Osteoblast (primary cell): ENCODE measurements around the gene WRNIP1. TPM values are rescaled to one million over a fixed set of nuclear protein-coding genes. Genes with fewer than 3 reads are reported as not detected.
A peak's percentile ranks its signal among the peaks of the same experiment; 100 is the strongest.

ENCODE experiments used
- DNase-seq: peaks from one replicate; pipeline ENCODE4 v3.0.0; 2011; ENCODE audit warnings: low spot score, mixed read lengths; ENCODE audit not compliant: insufficient read length; ENCODE audit errors: missing footprints
- H2AFZ ChIP-seq: 2 replicates; pipeline ENCODE4 v1.6.0; 2011; ENCODE audit warnings: mild to moderate bottlenecking, low read length
- H3K27ac ChIP-seq: 2 replicates; pipeline ENCODE4 v1.5.1; 2011; ENCODE audit warnings: mild to moderate bottlenecking, low read depth, low read length, moderate library complexity
- H3K27me3 ChIP-seq: 2 replicates; pipeline ENCODE4 v1.6.0; 2012; ENCODE audit warnings: mild to moderate bottlenecking, control low read depth, inconsistent platforms, low read length, moderate library complexity; ENCODE audit not compliant: insufficient read depth
- H3K36me3 ChIP-seq: 2 replicates; pipeline ENCODE4 v1.5.1; 2011; ENCODE audit warnings: mild to moderate bottlenecking, low read length, control low read depth, moderate library complexity; ENCODE audit not compliant: insufficient read depth
- H3K4me1 ChIP-seq: 2 replicates; pipeline ENCODE4 v1.5.1; 2011; ENCODE audit warnings: mild to moderate bottlenecking, low read length, control low read depth, moderate library complexity; ENCODE audit not compliant: insufficient read depth
- H3K4me2 ChIP-seq: 2 replicates; pipeline ENCODE4 v1.6.0; 2011; ENCODE audit warnings: mild to moderate bottlenecking, low read length; ENCODE audit not compliant: insufficient read depth
- H3K4me3 ChIP-seq: fragments of 200-600 bp; sonication (generic); 3 replicates; pipeline ENCODE4 v1.5.1; 2012; ENCODE audit warnings: mild to moderate bottlenecking, low read length, inconsistent platforms; ENCODE audit not compliant: insufficient read depth
- H3K79me2 ChIP-seq: 2 replicates; pipeline ENCODE4 v1.6.0; 2012; ENCODE audit warnings: mild to moderate bottlenecking, low read length, control low read depth, inconsistent platforms; ENCODE audit not compliant: insufficient read depth
- H3K9me3 ChIP-seq: 2 replicates; pipeline ENCODE4 v1.5.1; 2011; ENCODE audit warnings: low read depth, low read length, control low read depth
- H4K20me1 ChIP-seq: 2 replicates; pipeline ENCODE4 v1.6.0; 2012; ENCODE audit warnings: mild to moderate bottlenecking, low read length, control low read depth; ENCODE audit not compliant: insufficient read depth
- total RNA-seq: library from RNA; depleted of rRNA; stranded (reverse); fragments of >200 nt; gene quantifications from 2 replicates; pipeline ENCODE4 v1.2.3, GENCODE V29; 2012
- TF ChIP-seq, protein P1 (sequence below): IDR thresholded peaks from 2 replicates; pipeline ENCODE4 v1.5.1; 2011; ENCODE audit warnings: mild to moderate bottlenecking, low read depth, low read length, moderate library complexity; ENCODE audit errors: extremely low read depth

WRNIP1 gene
- 25.3 and 26.5 TPM in 2 replicates for total RNA-seq

DNA sequence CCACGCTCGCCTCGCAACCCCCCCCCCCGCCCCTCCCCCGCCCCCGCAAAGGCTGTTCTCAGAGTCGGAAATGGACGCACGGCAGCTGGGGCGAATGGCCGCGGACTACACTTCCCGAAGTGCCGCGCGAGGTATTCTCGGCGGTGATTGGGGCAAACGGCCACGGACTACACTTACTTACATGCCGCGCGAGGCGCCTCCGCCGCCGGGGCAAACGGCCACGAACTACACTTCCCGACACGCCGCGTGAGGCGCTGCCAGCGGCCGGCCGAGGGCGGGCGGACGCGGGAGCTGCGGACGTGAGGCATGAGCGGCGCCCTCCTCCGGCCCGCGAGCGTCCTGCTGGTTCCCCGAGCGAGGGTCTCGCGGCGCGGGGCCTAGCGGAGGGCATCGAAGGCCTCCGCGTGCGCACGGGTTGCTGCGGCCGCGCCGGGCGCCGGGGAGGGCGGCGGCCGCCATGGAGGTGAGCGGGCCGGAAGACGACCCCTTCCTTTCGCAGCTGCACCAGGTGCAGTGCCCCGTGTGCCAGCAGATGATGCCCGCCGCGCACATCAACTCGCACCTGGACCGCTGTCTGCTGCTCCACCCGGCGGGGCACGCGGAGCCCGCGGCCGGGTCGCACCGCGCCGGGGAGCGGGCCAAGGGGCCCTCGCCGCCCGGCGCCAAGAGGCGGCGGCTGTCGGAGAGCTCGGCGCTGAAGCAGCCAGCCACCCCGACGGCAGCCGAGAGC lies at the start of gene WRNIP1:
WRNIP1 (plus strand) TSS at position 228 of the 730 bp plus-strand sequence; CDS start at position 458, 230 bp downstream.
- peaks cover 45% of the 10 kb centered on the region for H3K79me2 ChIP-seq

DNA sequence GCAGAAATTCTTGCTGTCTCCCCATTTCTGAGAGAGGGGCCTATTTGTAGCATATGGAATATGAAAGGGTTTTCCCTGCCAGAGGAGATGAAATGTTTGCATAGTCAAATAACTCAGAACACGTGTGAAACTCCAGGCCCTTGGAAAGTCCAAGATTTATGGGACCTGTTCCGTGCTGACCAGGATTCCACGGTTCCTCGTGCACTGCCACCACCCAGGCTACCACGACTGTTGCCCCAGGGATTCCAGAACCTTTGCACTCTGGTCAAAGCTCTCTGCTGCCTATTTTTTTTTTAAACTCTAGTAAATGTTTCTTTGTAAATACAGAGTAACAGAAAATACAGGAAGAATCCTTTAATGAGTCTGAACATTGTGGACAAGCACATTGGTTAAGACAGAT lies 49.5 kb upstream of the WRNIP1 start:
- Histone ChIP-seq H3K4me2 (no peak overlapping the region), H3K36me3 (no peaks in the 10 kb centered on the region), H3K27ac (no peak overlapping the region), H4K20me1 (no peaks in the 10 kb centered on the region), H3K4me3 (no peak overlapping the region), H3K4me1 (peaks cover 21% of the 10 kb centered on the region), H3K9me3 (no peaks in the 10 kb centered on the region), H3K27me3 (no peaks in the 10 kb centered on the region), H2AFZ (no peak overlapping the region), H3K79me2 (no peaks in the 10 kb centered on the region)
- TF ChIP-seq, protein P1, sequence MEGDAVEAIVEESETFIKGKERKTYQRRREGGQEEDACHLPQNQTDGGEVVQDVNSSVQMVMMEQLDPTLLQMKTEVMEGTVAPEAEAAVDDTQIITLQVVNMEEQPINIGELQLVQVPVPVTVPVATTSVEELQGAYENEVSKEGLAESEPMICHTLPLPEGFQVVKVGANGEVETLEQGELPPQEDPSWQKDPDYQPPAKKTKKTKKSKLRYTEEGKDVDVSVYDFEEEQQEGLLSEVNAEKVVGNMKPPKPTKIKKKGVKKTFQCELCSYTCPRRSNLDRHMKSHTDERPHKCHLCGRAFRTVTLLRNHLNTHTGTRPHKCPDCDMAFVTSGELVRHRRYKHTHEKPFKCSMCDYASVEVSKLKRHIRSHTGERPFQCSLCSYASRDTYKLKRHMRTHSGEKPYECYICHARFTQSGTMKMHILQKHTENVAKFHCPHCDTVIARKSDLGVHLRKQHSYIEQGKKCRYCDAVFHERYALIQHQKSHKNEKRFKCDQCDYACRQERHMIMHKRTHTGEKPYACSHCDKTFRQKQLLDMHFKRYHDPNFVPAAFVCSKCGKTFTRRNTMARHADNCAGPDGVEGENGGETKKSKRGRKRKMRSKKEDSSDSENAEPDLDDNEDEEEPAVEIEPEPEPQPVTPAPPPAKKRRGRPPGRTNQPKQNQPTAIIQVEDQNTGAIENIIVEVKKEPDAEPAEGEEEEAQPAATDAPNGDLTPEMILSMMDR, result no peak
- DNase-seq, result no peak

More for the DNA sequence above, at the start of gene WRNIP1:
- peak within 1 kb of the TSS; percentile 96 for H3K27ac ChIP-seq
- TF ChIP-seq, protein P1, result peak; percentile 43
- H2AFZ ChIP-seq, result peak within 1 kb of the TSS; percentile 91
- H3K9me3 ChIP-seq, result no peaks in the 10 kb centered on the region
- DNase-seq, result peak; percentile 100
- H3K27me3 ChIP-seq, result no peaks in the 10 kb centered on the region
- H4K20me1 ChIP-seq, result peaks cover 30% of the 10 kb centered on the region
- peaks cover 6% of the 10 kb centered on the region for H3K36me3 ChIP-seq
- H3K4me1 ChIP-seq, result peaks cover 16% of the 10 kb centered on the region
- H3K4me3 ChIP-seq, result peak within 1 kb of the TSS; percentile 91
- H3K4me2 ChIP-seq, result peak within 1 kb of the TSS; percentile 95

DNA sequence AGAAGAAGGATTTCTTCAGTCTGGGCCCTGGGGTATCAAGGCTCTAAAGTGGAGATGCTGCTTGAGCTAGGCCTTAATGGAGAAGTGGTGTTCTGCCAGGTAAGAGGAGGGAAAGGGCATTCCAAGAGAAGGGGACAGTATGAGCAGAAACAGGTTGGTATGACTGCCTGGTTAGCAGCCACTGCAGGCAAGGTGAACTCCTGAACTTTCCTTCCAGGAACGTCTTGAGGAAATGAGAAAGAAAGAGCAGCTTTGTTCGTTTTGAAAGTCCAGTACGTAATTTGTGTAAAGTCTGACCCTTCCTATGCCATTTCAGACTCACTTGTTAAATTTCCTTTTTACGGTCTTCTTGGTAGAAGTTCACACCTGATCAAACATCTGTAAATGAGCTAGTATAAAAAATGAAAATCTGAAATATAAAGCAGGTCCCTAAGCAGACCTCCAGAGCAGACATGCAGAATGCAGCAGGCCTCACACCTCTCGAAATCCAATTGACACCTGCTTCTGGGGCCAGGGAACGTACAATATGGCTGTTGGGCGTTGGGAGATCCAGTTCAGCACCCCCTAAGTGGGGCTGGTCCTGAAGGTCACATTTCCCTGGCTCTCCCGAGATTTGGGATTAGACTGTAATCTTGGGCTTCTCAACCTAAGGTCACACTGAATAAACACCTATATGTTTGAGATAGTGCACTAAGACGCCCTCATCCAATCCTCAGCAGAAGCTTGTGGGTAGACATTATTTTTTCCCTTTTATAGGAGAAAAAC lies 48.1 kb upstream of the WRNIP1 start:
- Histone ChIP-seq H3K36me3 (no peaks in the 10 kb centered on the region), H4K20me1 (no peaks in the 10 kb centered on the region), H3K27ac (no peak overlapping the region), H3K9me3 (no peaks in the 10 kb centered on the region), H3K27me3 (no peaks in the 10 kb centered on the region), H3K4me1 (peaks cover 21% of the 10 kb centered on the region), H3K4me3 (no peak overlapping the region), H3K4me2 (no peak overlapping the region), H3K79me2 (no peaks in the 10 kb centered on the region), H2AFZ (no peak overlapping the region)
- TF ChIP-seq, protein P1, result no peak
- DNase-seq, result no peak
